ENCODE results near the gene TEK.

DNA sequence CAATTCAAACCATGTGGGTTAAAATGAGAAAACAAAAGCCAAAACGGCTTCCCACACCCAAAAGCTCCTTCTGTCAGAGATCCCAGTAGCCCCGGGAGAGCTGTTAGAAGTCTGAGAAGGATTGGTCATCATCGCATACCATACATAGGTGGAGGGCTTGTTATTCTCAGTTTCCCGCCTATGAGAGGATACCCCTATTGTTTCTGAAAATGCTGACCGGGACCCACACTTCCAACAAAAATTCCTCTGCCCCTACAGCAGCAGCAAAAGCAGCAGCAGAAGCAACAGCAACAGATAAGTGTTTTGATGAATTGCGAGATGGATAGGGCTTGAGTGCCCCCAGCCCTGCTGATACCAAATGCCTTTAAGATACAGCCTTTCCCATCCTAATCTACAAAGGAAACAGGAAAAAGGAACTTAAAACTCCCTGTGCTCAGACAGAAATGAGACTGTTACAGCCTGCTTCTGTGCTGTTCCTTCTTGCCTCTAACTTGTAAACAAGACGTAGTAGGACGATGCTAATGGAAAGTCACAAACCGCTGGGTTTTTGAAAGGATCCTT, at the start of gene TEK:
- TF ChIP-seq TCF7L2 (IDR thresholded peaks at IDR 0.05; ENCODE audit: borderline replicate concordance, low read depth, low read length): no peak
- TF ChIP-seq, protein P1, sequence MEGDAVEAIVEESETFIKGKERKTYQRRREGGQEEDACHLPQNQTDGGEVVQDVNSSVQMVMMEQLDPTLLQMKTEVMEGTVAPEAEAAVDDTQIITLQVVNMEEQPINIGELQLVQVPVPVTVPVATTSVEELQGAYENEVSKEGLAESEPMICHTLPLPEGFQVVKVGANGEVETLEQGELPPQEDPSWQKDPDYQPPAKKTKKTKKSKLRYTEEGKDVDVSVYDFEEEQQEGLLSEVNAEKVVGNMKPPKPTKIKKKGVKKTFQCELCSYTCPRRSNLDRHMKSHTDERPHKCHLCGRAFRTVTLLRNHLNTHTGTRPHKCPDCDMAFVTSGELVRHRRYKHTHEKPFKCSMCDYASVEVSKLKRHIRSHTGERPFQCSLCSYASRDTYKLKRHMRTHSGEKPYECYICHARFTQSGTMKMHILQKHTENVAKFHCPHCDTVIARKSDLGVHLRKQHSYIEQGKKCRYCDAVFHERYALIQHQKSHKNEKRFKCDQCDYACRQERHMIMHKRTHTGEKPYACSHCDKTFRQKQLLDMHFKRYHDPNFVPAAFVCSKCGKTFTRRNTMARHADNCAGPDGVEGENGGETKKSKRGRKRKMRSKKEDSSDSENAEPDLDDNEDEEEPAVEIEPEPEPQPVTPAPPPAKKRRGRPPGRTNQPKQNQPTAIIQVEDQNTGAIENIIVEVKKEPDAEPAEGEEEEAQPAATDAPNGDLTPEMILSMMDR (tag by site-specific recombination; IDR thresholded peaks at IDR 0.05): no peak
- TF ChIP-seq ZNF658 (tag by site-specific recombination; IDR thresholded peaks at IDR 0.05): no peak
- no peak for TF ChIP-seq OVOL3 (tag by site-specific recombination; IDR thresholded peaks at IDR 0.05)
- TF ChIP-seq, protein P2, sequence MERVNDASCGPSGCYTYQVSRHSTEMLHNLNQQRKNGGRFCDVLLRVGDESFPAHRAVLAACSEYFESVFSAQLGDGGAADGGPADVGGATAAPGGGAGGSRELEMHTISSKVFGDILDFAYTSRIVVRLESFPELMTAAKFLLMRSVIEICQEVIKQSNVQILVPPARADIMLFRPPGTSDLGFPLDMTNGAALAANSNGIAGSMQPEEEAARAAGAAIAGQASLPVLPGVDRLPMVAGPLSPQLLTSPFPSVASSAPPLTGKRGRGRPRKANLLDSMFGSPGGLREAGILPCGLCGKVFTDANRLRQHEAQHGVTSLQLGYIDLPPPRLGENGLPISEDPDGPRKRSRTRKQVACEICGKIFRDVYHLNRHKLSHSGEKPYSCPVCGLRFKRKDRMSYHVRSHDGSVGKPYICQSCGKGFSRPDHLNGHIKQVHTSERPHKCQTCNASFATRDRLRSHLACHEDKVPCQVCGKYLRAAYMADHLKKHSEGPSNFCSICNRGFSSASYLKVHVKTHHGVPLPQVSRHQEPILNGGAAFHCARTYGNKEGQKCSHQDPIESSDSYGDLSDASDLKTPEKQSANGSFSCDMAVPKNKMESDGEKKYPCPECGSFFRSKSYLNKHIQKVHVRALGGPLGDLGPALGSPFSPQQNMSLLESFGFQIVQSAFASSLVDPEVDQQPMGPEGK (tag by site-specific recombination; IDR thresholded peaks at IDR 0.05): no peak
- TF ChIP-seq ZFP41 (tag by site-specific recombination; IDR thresholded peaks at IDR 0.05; ENCODE audit: borderline replicate concordance): no peak
- no peak for TF ChIP-seq MEIS1 (CRISPR knock-in tag; IDR thresholded peaks at IDR 0.05; ENCODE audit: borderline replicate concordance)
- TF ChIP-seq, protein P3, sequence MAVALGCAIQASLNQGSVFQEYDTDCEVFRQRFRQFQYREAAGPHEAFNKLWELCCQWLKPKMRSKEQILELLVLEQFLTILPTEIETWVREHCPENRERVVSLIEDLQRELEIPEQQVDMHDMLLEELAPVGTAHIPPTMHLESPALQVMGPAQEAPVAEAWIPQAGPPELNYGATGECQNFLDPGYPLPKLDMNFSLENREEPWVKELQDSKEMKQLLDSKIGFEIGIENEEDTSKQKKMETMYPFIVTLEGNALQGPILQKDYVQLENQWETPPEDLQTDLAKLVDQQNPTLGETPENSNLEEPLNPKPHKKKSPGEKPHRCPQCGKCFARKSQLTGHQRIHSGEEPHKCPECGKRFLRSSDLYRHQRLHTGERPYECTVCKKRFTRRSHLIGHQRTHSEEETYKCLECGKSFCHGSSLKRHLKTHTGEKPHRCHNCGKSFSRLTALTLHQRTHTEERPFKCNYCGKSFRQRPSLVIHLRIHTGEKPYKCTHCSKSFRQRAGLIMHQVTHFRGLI (tag by site-specific recombination; IDR thresholded peaks at IDR 0.05): no peak
- no peak for TF ChIP-seq ZNF266 (tag by site-specific recombination; IDR thresholded peaks at IDR 0.05; ENCODE audit: low read depth)

All from HEK293 (cell line).